HEK293 (cell line): Measurements from ENCODE around the gene EIF4G1.

ENCODE experiments used
- PRDM1 ChIP-seq: fragments of 450-650 bp; formaldehyde crosslinking; IDR thresholded peaks from 2 replicates; pipeline ENCODE4; 2016; ENCODE audit warnings: missing biosample characterization, missing genetic modification characterization
- ZBTB26 ChIP-seq: fragments of 450-650 bp; formaldehyde crosslinking; optimal IDR thresholded peaks from 2 replicates; pipeline ENCODE3; 2016; ENCODE audit warnings: missing biosample characterization, mild to moderate bottlenecking, missing genetic modification characterization
- ZBTB48 ChIP-seq: fragments of 450-650 bp; formaldehyde crosslinking; IDR thresholded peaks from 2 replicates; pipeline ENCODE4 v1.5.1; 2016; ENCODE audit warnings: missing biosample characterization, missing genetic modification characterization
- ZBTB7A ChIP-seq: fragments of 450-650 bp; formaldehyde crosslinking; IDR thresholded peaks from 2 replicates; pipeline ENCODE4 v1.5.1; 2016; ENCODE audit warnings: low read depth, missing biosample characterization, missing genetic modification characterization
- ZNF23 ChIP-seq: fragments of 450-650 bp; formaldehyde crosslinking; IDR thresholded peaks from 2 replicates; pipeline ENCODE4 v1.5.1; 2016; ENCODE audit warnings: missing biosample characterization, missing genetic modification characterization, borderline replicate concordance
- TF ChIP-seq, protein P1 (sequence below): fragments of 450-650 bp; formaldehyde crosslinking; IDR thresholded peaks from 2 replicates; pipeline ENCODE4 v1.5.1; 2016; ENCODE audit warnings: missing biosample characterization, missing genetic modification characterization

DNA sequence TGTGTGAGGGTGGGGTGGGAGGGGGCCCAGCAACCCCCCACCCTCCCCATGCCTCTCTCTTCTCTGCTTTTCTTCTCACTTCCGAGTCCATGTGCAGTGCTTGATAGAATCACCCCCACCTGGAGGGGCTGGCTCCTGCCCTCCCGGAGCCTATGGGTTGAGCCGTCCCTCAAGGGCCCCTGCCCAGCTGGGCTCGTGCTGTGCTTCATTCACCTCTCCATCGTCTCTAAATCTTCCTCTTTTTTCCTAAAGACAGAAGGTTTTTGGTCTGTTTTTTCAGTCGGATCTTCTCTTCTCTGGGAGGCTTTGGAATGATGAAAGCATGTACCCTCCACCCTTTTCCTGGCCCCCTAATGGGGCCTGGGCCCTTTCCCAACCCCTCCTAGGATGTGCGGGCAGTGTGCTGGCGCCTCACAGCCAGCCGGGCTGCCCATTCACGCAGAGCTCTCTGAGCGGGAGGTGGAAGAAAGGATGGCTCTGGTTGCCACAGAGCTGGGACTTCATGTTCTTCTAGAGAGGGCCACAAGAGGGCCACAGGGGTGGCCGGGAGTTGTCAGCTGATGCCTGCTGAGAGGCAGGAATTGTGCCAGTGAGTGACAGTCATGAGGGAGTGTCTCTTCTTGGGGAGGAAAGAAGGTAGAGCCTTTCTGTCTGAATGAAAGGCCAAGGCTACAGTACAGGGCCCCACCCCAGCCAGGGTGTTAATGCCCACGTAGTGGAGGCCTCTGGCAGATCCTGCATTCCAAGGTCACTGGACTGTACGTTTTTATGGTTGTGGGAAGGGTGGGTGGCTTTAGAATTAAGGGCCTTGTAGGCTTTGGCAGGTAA, 31.1 kb downstream of the EIF4G1 start:
- TF ChIP-seq ZNF23 (tag by site-specific recombination) (no peak), ZBTB7A (no peak), PRDM1 (tag by site-specific recombination) (peak; percentile 68), ZBTB26 (tag by site-specific recombination) (no peak), ZBTB48 (tag by site-specific recombination) (no peak)
- TF ChIP-seq, protein P1, sequence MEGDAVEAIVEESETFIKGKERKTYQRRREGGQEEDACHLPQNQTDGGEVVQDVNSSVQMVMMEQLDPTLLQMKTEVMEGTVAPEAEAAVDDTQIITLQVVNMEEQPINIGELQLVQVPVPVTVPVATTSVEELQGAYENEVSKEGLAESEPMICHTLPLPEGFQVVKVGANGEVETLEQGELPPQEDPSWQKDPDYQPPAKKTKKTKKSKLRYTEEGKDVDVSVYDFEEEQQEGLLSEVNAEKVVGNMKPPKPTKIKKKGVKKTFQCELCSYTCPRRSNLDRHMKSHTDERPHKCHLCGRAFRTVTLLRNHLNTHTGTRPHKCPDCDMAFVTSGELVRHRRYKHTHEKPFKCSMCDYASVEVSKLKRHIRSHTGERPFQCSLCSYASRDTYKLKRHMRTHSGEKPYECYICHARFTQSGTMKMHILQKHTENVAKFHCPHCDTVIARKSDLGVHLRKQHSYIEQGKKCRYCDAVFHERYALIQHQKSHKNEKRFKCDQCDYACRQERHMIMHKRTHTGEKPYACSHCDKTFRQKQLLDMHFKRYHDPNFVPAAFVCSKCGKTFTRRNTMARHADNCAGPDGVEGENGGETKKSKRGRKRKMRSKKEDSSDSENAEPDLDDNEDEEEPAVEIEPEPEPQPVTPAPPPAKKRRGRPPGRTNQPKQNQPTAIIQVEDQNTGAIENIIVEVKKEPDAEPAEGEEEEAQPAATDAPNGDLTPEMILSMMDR (tag by site-specific recombination), result peak; percentile 58; the same call in 1 of the 2 replicates
